GOT3 (cell line): Measurements from ENCODE around the gene POP7.
"Not testable (repeated sequence)": the region's sequence is repeated elsewhere in the genome, so short reads cannot be mapped to it uniquely, and the experiment has no call there.

Experiments
- DNase-seq: peaks from one replicate; lab custom pipeline; 2025; ENCODE audit warnings: mixed read lengths; lab: John Stamatoyannopoulos, UW

The POP7 gene

GRCh38 chr7:100692578-100692961 is 13.4 kb upstream of the POP7 start:
- no peak for DNase-seq

DNA sequence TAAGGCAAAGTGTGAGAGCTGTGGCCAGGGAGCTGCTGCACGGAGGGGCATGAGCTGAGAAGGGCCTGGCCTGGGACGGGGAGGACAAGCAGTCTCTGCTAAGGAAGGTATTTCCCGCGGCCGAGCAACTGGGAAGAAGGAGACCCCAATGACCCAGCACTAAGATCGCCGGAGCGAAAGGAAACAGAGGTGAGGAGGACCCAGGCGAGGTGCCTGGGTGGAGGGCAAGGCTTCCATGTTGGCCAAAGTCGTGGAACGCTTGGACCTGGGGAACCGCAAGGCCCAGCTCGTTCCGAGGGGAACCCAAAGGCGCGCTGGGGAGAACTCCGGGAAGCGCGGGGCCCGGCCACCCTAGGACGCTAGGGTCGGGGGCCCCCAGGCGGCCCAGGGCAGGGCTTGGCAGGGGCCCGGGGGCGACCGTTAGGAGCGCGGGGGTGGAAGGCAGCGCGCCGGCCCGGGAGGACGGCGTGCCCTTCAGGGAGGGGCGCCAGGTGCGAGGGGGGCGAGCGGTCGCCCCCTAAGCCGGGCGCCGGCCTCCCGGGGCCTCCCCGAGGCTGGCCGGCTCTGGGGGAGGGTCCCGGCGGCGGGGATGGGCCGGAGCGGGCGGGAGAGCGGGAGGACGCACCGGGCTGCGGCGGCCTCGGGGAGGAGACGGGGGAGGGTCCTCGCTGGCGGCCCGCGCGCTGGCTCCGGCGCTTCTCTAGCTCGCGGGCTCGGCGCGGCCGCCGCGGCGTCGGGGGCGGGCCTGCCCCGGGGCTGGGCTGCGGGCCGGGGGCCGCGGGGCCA is 12.4 kb upstream of the POP7 start:
- DNase-seq: no peak

GRCh38 chr7:100694098-100694745 is 11.7 kb upstream of the POP7 start, which contains the start of gene GIGYF1:
TSS of gene GIGYF1 (minus strand) at chr7:100694250. CDS start at chr7:100688238, 6,012 bp downstream.
- DNase-seq: no peak

GRCh38 chr7:100696123-100696521 is 9.8 kb upstream of the POP7 start:
- no peak for DNase-seq

GRCh38 chr7:100699018-100699417 is 6.9 kb upstream of the POP7 start:
- DNase-seq: no peak

- DNase-seq: not testable (repeated sequence)
These were observed 4.8 kb upstream of the POP7 start for GRCh38 chr7:100701089-100701488.

DNA sequence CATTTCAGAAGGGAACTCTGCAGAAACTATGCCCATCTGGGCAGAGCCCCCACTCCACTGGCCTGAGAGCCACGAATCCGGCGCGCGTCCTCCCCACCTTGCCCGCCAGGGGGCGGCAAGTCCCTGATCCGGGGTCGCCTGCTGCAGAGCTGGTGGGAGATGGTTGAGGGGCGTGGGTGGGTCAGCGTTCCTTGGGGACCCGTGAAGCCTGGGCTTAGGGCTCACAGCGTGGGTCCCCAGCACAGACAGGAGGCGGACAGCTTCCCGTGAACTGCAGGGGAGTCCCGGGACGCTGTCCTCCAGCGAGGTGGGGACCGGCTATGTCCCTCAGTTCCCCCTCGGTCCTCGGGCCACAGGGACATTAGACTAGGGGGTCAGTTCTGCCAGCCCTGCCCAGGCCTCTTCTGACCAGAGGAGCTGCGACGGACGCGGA is 585 bp upstream of the POP7 start:
- DNase-seq: peak; percentile 54

DNA sequence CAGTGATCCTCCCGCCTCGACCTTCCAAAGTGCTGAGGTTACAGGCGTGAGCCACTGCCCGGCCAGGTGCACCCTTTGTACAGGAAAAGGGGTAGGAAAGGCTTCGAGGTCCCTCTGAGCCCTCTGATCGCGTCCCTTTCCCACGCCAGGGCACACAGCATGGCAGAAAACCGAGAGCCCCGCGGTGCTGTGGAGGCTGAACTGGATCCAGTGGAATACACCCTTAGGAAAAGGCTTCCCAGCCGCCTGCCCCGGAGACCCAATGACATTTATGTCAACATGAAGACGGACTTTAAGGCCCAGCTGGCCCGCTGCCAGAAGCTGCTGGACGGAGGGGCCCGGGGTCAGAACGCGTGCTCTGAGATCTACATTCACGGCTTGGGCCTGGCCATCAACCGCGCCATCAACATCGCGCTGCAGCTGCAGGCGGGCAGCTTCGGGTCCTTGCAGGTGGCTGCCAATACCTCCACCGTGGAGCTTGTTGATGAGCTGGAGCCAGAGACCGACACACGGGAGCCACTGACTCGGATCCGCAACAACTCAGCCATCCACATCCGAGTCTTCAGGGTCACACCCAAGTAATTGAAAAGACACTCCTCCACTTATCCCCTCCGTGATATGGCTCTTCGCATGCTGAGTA is 871 bp downstream of the POP7 start:
- no peak for DNase-seq

DNA sequence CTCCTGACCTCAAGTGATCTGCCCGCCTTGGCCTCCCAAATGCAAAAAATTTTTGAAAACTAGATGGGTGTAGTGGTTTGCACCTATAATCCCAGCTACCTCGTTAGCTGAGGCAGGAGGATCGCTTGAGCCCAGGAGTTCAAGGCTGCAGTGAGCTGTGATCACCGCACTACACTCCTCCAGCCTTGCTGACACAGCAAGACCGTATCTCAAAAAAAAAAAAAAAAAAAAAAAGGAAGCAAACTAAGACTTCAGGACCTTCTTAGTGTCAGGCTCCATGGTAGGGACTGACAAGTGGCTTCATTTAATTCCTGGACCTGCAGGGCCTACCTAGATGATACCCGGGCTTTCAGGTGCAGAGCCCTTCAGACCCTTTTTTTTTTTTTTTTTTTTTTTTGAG is 2.5 kb downstream of the POP7 start:
- DNase-seq: no peak

- DNase-seq: no peak
These were observed 4.5 kb downstream of the POP7 start for GRCh38 chr7:100710452-100710851.

- DNase-seq: no peak
These were observed 5.4 kb downstream of the POP7 start for GRCh38 chr7:100711369-100711768.

DNA sequence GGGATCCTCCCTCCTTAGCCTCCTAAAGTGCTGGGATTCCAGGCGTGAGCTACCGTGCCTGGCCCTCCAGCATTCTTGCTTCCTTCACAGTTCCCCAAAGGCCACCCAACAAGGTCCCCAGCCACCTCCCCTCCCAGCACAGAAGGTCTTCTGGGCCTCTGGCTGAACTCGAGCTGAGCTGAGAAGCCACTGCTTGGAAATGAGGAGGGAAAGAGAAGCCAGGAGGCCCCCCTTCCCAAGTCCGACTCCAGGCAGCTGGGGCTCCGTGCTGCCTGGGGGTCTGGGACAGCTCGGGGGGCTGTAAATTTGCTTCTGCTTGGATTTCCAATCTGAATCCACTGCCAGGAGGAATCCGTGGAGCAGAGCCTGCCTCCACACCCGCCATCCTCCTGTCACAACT is 8.8 kb downstream of the POP7 start:
- no peak for DNase-seq

DNA sequence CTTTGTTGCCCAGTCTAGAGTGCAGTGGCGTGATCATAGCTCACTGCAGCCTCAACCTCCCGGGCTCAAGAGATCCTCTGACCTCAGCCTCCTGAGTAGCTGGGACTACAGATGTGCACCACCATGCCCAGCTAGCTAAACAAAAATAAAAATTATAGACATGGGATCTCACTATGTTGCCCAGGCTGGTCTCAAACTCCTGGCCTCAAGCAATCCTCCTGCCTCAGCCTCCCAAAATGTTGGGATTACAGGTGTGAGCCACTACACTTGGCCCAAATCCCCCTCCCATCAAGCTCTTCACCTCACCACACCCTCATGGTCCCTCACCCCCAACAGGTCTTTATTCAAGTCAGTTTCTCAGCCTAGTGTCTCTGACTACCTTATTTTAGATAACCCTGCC is 11.2 kb downstream of the POP7 start:
- DNase-seq: not testable (repeated sequence)

DNA sequence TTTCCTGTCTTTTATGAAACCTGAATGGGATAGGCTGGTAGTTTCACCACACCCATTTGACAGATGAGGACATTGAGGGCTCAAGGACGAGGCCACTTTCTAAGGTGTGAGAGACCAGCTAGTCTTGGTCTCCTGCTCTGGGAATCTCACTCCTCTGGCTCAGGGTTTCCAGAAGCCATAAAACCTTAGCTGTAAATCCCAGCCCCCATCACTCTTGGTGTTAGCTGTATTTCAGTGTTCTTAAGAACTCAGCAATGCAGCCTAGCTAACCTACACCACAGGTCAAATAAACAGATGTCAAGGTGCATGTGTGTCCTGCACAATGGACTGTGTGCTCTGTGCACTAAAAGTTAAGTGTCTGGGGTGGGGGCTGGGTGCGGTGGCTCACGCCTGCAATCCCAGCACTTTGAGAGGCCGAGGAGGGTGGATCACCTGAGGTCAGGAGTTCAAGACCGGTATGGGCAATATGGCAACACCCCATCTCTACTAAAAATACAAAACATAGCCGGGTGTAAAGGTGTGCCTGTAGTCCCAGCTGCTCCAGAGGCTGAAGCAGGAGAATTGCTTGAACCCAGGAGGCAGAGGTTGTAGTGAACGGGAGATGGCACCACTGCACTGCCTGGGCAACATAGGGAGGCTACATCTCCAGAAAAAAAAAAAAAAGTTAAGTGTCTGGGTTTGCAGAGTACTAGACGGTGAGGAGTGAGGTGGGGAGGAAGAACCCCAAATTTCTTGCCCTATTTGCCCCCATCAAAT is 13.8 kb downstream of the POP7 start:
- no peak for DNase-seq

- DNase-seq: no peak
These were observed 14.4 kb downstream of the POP7 start, which contains the start of gene EPO for GRCh38 chr7:100720279-100720670. TSS of gene EPO (plus strand) at chr7:100720468. CDS start at chr7:100720981, 513 bp downstream.

DNA sequence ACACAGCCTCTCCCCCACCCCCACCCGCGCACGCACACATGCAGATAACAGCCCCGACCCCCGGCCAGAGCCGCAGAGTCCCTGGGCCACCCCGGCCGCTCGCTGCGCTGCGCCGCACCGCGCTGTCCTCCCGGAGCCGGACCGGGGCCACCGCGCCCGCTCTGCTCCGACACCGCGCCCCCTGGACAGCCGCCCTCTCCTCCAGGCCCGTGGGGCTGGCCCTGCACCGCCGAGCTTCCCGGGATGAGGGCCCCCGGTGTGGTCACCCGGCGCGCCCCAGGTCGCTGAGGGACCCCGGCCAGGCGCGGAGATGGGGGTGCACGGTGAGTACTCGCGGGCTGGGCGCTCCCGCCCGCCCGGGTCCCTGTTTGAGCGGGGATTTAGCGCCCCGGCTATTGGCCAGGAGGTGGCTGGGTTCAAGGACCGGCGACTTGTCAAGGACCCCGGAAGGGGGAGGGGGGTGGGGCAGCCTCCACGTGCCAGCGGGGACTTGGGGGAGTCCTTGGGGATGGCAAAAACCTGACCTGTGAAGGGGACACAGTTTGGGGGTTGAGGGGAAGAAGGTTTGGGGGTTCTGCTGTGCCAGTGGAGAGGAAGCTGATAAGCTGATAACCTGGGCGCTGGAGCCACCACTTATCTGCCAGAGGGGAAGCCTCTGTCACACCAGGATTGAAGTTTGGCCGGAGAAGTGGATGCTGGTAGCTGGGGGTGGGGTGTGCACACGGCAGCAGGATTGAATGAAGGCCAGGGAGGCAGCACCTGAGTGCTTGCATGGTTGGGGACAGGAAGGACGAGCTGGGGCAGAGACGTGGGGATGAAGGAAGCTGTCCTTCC is 15.0 kb downstream of the POP7 start:
- no peak for DNase-seq

DNA sequence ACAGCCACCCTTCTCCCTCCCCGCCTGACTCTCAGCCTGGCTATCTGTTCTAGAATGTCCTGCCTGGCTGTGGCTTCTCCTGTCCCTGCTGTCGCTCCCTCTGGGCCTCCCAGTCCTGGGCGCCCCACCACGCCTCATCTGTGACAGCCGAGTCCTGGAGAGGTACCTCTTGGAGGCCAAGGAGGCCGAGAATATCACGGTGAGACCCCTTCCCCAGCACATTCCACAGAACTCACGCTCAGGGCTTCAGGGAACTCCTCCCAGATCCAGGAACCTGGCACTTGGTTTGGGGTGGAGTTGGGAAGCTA is 15.5 kb downstream of the POP7 start:
- no peak for DNase-seq

DNA sequence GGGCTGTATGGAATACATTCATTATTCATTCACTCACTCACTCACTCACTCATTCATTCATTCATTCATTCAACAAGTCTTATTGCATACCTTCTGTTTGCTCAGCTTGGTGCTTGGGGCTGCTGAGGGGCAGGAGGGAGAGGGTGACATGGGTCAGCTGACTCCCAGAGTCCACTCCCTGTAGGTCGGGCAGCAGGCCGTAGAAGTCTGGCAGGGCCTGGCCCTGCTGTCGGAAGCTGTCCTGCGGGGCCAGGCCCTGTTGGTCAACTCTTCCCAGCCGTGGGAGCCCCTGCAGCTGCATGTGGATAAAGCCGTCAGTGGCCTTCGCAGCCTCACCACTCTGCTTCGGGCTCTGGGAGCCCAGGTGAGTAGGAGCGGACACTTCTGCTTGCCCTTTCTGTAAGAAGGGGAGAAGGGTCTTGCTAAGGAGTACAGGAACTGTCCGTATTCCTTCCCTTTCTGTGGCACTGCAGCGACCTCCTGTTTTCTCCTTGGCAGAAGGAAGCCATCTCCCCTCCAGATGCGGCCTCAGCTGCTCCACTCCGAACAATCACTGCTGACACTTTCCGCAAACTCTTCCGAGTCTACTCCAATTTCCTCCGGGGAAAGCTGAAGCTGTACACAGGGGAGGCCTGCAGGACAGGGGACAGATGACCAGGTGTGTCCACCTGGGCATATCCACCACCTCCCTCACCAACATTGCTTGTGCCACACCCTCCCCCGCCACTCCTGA is 16.7 kb downstream of the POP7 start:
- no peak for DNase-seq

DNA sequence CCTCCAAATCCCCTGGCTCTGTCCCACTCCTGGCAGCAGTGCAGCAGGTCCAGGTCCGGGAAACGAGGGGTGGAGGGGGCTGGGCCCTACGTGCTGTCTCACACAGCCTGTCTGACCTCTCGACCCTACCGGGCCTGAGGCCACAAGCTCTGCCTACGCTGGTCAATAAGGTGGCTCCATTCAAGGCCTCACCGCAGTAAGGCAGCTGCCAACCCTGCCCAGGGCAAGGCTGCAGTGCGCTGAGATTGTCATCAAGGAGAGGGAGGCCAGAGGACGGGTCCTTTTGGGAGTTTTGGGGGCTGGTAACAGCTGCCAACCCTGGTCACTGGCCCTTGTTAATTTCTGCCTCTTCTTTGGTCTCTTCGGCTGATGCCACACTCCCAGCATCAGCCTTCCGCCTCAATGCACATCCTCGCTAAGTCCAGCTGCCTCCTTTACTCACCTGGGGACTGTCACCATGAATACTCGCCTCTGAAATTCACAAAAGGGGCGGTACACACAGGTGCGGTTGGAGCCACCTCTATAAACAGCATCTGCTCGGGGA is 17.9 kb downstream of the POP7 start:
- no peak for DNase-seq

GRCh38 chr7:100724364-100724763 is 18.4 kb downstream of the POP7 start:
- DNase-seq: not testable (repeated sequence)
